GM19372 (cell line): ENCODE results near the gene SMIM13.
"Not testable (repeated sequence)": the region's sequence is repeated elsewhere in the genome, so short reads cannot be mapped to it uniquely, and the experiment has no call there.

Experiments used
- ATAC-seq: cut with Tn5 transposase; IDR thresholded peaks from one replicate; pipeline ENCODE4 v1.9.1; 2021; ENCODE audit warnings: mild to moderate bottlenecking, low read depth, moderate library complexity; ENCODE audit not compliant: unreplicated experiment

The SMIM13 gene

DNA sequence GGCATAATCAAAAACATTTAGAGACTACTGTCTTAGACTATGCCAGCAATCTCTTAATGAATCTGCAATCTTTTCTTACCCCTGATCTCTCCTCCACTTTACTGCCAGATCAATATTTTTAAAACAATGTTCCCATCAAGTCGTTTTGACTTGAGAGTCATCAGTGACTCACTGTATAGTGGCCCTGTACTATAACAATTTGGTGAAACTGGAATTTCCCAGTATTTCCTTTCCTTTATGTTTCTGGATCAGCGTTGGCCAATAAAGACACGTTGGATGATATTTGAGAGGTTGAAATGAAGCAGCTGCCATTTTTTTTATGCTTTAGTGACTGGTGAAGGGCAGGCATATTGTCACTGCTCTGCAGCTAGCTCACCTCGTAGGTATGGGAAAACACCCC is 10.1 kb upstream of the SMIM13 start:
- no peak for ATAC-seq

DNA sequence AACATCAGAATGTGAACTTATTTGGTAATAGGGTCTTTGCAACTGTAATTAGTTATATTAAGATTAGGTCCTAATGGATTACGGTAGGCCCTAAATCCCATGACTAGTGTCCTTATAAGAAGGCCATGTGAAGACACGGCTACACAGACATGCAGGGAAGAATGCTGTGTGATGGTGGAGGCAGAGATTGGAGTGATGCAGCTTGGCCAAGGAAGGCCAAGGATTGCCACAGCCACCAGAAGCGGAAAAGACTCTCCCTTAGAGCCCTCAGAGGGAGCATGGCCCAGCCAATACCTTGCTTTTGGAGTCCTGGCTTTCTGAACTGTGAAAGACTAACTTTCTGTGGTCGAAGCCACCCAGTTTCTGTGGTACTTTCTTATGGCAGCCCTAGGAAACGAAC is 9.7 kb upstream of the SMIM13 start:
- no peak for ATAC-seq

DNA sequence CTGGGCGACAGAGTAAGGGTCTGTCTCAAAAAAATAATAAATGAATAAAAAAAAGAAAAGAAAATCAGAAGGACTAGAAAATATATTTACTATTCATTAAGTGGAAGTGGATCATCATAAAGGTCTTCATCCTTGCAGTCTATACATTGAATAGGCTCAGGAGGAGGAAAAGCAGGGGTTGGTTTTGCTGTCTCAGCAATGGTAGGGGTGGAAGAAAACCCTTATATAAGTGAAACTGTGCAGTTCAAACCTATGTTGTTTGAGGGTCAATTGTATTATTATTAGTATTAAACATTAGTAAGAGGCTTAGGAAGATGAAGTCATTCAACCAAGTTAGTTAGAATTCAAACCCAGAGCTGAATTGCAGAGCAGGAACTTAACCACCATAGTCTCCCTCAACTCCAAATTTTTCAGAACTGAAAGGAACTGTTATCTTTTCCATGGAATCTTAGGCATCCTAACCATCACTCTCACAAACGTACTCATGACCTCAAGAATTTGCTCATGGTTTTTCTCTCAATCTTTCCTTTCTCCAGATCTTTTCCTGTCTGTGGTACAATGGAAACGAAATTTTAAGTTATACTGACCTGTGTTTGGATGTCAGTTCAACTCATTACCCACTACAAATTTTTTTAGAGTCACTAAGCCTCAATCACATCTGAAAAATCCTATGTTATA is 7.7 kb upstream of the SMIM13 start:
- no peak for ATAC-seq

DNA sequence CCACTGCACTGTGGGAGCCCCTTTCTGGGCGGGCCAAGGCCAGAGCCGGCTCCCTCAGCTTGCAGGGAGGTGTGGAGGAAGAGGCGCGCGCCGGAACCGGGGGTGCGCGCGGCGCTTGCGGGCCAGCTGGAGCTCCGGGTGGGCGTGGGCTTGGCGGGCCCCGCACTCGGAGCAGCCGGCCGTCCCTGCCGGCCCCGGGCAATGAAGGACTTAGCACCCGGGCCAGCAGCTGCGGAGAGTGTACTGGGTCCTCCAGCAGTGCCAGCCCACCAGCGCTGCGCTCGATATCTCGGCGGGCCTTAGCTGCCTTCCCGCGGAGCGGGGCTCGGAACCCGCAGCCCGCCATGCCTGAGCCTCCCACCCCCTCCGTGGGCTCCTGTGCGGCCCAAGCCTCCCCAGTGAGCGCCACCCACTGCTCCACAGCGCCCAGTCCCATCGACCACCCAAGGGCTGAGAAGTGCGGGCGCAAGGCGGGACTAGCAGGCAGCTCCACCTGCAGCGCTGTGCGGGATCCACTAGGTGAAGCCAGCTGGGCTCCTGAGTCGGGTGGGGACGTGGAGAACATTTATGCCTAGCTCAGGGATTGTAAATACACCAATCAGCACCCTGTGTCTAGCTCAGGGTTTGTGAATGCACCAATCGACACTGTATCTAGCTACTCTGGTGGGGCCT is 6.4 kb upstream of the SMIM13 start:
- not testable (repeated sequence) for ATAC-seq

DNA sequence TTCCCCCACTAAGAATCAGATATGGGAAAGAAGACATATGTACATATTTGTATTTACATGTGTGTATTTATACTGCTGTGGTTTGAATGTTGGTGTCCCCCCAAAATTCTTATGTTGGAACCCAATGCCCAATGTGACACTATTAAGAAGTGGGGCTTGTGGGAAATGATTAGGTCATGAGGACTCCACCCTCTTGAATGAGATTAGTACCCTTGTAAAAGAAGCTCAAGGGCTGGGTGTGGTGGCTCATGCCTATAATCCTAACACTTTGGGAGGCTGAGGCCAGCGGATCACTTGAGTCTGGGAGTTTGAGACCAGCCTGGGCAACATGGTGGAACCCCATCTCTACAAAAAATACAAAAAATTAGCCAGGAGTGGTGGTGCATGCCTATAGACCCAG is 3.9 kb upstream of the SMIM13 start:
- ATAC-seq, result no peak

DNA sequence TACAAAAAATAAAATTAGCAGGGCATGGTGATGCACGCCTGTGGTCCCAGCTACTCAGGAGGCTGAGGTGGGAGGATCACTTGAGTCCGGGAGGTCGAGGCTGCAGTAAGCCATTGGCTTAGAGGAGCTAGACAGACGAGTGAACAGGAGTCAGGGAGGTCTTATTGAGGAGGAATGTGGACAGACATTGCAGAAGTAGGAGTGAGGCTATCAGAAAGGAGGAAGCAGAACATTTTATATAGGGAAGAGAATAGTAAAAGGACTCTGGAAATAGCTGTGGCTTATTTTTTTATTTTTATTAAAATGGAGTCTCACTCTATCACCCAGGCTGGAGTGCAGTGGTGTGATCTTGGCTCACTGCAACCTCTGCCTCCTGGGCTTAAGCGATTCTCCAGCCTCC is 2.5 kb upstream of the SMIM13 start:
- not testable (repeated sequence) for ATAC-seq

DNA sequence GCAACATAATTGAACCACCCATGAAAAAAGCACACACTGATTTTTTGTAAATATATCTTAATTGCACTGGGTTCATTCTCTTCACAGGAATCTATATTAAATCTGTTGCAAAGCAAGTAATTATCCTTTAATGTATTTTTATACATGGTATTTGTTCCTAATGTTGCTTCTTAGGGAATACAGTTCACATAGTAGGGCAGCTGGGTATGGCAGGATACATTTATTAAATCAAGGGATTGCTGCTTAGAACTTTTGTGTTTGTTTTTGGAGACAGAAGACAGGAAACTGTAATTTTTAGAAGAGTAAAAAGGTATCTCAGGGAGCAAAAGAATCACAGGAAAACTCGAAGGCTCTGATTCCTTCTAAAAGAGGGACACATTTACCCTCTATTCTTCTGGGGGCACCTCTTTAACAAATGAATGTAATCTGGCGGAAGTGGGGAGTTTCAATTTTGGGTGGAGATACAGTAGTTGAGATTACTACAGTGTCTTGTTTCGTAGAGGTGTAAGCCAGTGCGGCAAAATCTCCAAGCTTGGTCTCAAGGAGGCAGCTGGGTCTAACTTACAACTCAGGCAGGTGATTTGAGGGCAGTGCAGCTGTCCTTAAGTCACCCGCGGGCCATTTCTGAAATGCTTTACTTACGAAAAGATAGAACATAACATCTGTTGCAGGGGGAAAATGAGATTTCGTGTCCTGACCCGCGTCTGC is 812 bp upstream of the SMIM13 start:
- ATAC-seq, result peak; percentile 28

DNA sequence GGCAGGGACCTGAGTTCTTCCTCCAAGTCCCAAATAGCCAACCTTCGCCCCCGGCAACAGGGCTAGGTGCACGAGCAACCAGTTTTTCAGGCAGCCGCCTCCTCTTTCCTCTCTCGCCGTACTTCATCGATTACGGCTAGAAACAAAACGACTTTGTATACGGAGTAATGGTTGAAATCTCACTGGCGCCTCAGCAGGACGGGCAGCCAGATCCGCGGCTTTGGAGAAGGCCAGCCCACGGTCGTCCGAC is 333 bp upstream of the SMIM13 start:
- peak; percentile 20 for ATAC-seq

DNA sequence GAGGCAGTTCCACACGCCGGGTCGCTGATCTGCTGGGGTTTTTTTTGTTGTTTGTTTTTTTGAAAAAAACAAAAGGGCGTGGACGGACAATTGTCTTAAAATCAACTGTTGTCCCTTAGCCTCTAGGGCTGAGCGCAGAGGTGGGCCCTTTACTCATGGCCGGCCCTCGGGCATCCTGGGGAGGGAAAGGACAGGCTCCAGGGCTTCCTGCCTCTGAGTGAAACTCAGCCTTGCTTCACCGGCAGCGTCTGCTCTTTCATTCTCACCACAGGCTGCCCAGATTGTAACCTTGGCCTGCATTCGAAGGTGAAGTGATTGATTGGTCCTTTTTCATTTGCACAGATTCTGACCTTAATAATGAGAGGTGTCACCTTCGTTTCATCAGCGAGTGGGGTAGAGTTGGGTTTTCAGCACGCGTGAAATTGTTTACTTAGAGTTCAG is 797 bp downstream of the SMIM13 start:
- peak; percentile 28 for ATAC-seq

DNA sequence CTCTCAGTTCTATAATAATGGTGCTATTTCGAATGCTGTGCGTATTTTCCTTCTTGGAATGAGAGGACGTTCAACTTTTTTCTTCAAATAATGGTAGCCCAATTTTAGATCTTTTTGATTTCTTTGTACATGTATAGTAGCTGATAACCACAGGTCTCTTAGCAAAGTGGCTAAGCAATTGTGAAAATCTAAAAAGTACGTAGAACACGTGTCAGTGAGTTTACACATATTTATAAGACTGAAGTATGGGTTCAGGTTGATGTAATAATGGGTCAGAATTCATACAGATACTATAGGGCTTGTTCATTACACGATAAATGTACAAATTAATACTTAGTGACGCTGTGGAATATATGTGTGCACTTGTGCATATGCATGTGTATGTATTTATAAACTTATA is 1.3 kb downstream of the SMIM13 start:
- ATAC-seq, result no peak

DNA sequence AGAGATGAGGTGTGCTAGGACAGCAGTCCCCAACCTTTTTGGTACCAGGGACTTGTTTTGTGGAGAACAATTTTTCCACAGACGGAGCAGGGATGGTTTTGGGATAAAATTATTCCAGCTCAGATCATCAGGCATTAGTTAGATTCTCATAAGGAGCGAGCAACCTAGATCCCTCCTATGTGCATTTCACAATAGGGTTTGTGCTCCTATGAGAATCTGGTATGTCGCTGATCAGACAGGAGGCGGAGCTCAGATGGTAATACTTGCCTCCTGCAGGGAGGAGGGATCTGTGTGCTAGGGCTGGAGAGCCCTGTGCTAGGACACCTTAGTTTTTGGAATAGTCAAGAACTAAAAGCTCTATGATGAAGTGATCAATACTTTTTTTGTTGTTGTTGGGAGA is 2.5 kb downstream of the SMIM13 start:
- ATAC-seq, result no peak

DNA sequence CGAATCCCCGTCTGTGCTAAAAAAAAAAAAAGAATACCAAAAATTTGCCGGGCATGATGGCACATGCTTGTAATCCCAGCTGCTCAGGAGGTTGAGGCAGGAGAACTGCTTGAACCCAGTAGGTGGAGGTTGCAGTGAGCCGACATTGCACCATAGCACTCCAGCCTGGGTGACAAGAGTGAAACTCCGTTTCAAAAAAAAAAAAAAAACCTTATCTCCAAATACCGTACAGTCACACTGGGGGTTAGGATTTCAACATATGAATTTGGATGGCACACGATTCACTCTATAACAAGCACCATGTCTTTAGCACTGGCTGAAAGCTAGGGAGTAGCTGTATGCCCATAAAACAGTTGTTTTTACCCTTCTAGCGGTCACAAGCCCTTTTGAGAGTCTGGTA is 3.8 kb downstream of the SMIM13 start:
- ATAC-seq, result no peak

DNA sequence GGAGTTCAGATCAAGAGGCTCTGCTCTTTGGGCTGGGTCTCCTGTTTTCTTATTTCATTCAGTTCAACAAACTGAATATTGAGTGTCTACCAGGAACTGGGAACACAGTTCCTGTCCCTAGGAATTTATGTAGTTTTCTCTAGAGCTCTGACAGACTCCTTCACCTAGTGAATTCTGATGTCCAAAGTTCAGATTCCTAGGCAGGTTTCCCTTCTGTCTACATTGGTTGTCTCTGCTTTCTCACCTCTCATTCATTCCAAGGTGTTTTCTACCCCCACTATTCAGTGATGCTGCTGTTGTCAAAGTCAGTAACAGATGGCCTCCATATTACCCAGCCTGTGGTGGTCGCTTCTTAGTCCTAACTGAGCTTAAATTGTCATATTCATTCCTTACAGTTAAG is 4.4 kb downstream of the SMIM13 start:
- ATAC-seq, result no peak

DNA sequence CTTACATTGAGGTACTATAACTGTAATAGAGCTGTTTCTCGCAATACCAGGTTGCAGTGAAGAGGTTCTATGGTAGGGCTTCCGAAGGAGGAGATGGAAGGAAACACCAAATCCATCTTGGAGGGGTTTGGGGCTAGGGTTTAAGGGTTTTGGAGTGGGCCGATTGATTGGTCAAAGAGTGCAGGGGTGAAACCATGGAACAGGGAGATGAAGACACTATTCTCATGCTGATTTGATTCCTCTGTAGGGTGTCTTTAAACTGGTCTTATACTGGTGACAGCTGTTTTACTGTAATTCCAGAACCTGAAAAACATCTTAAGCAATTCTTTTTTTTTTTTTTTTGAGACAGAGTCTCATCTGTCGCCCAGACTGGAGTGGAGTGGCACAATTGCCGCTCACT is 7.8 kb downstream of the SMIM13 start:
- ATAC-seq, result no peak

DNA sequence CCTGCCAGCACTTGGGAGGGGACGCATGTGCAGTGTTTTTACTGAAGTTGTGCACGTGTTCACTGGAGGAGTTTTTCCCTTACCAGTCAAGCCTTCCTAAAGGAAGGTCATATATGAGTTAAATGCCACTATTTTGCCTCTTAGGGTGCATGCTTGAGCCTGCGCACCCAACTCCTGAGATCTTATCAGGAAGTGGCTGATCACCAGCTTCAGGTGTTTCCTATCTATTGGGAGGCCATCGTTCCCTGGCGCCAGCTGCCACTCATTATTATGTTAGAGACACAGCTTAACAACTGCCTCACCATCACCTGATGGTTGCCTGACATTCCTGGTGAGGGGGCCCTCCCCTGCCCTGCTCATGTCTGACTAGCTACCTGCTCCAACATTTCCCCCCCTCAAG is 9.4 kb downstream of the SMIM13 start:
- no peak for ATAC-seq

DNA sequence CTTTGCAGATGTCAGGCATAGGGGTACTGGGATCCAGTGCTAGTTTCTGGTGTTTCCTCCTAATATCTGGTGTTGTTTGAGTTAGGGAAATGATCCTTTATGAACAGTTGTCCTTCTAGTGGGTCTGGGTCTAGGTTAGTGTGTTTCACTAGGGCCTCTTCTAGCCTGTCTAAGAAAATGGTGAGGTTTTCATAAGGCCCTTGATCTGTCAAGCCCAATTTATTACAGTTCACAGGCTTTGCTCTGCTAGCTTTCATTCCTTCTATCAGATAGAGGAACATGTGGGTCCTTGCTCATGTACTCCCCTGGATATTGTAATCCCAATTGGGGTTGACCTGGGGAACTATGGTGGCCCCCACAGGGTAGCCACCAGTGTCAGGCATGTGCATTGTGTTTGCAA is 15.1 kb downstream of the SMIM13 start:
- no peak for ATAC-seq

DNA sequence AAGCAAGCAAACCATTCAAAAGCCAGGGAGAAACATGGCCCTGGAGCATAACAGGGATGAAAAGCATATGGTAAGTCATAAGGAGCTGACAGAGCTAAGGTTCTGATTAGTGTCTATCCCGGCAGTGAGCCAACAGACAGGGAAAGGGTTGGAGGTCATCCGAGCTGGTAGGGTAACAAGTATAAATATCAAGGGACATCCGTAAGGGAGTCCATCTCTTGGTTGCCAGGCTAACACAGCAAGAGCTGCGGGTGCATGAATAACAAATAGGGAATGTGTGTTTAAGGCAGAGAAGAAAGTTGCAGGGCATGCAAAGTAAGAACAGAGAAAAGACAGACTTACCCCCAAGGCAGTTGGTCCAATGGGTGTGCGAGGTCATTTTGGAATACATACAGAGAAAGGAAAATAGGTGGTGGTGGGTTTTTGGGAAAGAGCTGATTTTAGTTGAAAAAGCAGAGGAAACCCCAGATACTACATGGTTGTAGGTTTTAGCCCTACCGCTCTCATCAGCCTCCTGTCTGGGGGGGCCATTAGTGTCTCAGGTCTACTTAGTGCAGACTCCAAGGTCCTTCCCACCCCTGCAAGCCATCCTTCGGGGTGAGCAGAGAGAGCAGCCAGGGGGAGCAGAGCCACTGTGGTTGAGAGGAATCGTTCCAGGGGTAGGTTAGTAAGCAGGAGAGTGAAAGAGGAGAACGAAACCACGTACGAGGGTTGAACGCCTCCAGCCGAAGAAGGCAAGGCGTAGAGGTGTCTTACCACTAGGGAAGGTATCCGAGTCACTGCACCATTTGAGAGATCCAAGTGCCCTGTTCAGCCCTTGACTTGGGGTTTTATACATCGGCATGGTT is 17.5 kb downstream of the SMIM13 start, which contains the start of gene ERVFRD-1:
ERVFRD-1 (minus strand) TSS at position 805 of the 848 bp plus-strand sequence. CDS start 6,415 bp downstream, outside the sequence.
- no peak for ATAC-seq

DNA sequence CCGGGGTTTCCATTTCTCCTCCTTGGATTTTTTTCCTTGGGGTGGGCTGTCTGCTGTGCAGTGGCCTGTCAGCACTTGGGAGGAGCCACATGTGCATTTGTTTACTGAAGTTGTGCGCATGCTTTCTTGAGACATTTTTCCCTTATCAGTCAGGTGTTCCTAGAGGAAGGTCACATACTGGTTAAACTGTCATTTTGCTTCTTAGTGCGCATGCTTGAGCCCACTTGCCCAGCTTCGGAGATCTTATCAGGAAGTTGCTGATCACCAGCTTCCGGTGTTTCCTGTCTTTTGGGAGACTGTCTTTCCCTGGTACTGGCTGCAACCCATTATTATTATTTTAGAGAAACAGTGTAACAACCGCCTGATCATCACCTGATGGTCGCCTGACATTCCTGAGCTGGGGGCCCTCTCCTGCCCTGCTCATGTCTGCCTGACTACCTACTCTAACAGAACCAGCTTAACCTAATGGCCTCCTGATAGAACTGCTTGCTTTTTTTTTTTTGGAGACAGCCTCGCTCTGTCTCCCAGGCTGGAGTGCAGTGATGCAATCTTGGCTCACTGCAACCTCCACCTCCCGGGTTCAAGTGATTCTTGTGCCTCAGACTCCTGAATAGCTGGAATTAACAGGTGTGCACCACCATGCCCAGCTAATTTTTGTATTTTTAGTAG is 18.3 kb downstream of the SMIM13 start:
- no peak for ATAC-seq

DNA sequence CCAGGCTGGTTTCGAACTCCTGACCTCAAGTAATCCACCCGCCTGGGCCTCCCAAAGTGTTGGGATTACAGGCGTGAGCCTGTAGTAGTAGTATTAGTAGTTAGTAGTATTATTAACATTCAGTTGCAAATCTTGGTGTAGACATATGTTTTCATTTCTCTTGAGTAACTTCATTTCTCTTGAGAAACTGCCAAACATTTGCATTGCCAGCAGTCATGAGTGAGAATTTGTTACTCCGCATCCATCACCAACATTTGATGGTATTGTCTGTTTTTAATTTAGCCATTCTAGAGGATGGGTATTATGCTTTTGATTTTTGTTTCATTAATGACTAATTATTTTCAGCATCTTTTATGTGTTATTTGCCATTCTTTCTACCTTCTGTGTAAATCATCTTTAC is 19.4 kb downstream of the SMIM13 start:
- no peak for ATAC-seq

DNA sequence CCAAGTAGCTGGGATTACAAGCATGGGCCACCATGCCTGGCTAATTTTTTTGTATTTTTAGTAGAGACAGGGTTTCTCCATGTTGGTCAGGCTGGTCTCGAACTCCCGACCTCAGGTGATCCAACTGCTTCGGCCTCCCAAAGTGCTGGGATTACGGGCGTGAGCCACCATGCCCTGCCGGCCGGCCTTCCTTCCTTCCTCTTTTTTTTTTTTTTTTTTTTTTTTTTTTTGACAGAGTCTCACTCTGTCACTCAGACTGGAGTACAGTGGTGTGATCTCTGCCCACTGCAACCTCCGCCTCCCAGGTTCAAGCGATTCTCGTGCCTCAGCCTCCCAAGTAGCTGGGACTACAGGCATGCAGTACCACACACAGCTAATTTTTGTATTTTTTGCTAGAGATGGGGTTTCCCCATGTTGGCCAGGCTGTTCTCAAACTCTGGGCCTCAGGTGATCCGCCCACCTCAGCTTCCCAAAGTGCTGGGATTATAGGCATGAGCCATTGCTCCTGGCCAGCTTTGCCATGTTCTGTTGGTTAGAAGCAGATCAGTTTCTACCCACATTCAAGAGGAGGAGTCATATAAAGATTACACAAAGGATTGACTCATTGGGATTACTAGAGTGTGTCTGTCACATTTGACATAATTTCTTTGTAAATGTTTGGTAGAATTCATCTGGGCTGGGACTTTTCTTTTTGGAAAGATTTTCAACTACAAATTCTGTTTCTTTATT is 22.3 kb downstream of the SMIM13 start:
- ATAC-seq, result not testable (repeated sequence)
